HEK293T (cell line): ENCODE measurements around the gene CFAP251.

Experiments
- BHLHE40 ChIP-seq: fragments of 450-650 bp; IDR thresholded peaks from 2 replicates; pipeline ENCODE4 v1.6.1; 2016; ENCODE audit warnings: mild to moderate bottlenecking, moderate library complexity, borderline replicate concordance
- FOXA1 ChIP-seq: fragments of 450-650 bp; IDR thresholded peaks from 2 replicates; pipeline ENCODE4 v1.6.1; 2016; ENCODE audit warnings: mild to moderate bottlenecking
- FOXK2 ChIP-seq: fragments of 450-650 bp; IDR thresholded peaks from 2 replicates; pipeline ENCODE4 v1.6.1; 2016; ENCODE audit warnings: mild to moderate bottlenecking
- FOXM1 ChIP-seq: fragments of 450-650 bp; IDR thresholded peaks from 2 replicates; pipeline ENCODE4 v1.6.1; 2017; ENCODE audit warnings: mild to moderate bottlenecking, borderline replicate concordance
- NFRKB ChIP-seq: fragments of 450-650 bp; IDR thresholded peaks from 2 replicates; pipeline ENCODE4 v1.6.1; 2016; ENCODE audit warnings: mild to moderate bottlenecking, moderate library complexity
- TARDBP ChIP-seq: fragments of 450-650 bp; IDR thresholded peaks from 2 replicates; pipeline ENCODE4 v1.6.1; 2016
- ZNF384 ChIP-seq: fragments of 450-650 bp; IDR thresholded peaks from 2 replicates; pipeline ENCODE4 v1.6.1; 2016

GRCh38 chr12:121911824-121912585, 6.4 kb upstream of the CFAP251 start:
- no peak for TF ChIP-seq NFRKB
- no peak for TF ChIP-seq FOXK2
- no peak for TF ChIP-seq TARDBP
- no peak for TF ChIP-seq FOXM1
- no peak for TF ChIP-seq BHLHE40
- TF ChIP-seq ZNF384 = no peak
- no peak for TF ChIP-seq FOXA1
